NCI-H2107 treated with DMSO at 0.1 percent for 48 hours (cell line): ENCODE results near the gene DOCK1.

Experiments
- DNase-seq: peaks from one replicate; lab custom pipeline; 2025; ENCODE audit not compliant: unreplicated experiment; lab: John Stamatoyannopoulos, UW

Gene DOCK1

DNA sequence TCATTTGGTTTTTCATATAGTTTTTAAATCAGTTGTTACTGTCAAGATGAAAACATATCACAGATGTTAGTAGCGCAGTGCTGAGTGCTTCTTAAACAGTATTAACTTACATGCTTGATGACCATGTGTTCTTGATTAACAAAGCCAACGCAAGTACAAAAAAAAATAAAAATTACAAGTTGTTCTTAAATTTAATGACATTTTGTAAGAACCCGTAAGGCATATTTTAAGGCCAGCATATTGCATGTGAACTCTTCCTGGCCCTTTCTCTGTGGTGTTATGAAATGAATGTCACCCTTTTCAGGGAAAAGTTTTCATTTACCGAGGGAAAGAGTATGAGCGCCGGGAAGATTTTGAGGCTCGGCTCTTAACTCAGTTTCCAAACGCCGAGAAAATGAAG is 503.5 kb downstream of the DOCK1 start:
- DNase-seq, result no peak

DNA sequence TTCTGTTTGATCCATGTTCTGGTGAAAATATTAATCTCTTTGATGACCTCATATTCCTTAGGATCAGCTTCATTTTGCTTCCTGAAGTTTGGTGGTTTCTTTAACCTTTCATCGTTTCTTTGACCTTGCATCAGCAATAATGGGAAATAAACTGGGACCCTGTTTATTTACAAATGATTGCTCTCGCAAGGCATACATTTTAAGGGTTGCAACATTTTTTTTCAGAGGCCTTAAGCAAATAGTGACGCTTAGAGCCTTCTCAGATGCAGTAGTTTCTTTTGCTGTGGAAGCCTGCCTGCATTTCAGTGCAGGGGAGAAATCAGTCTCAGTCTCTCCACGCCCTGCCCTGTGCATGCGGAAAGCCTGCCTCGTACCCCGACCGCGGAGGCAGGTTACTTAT is 504.8 kb downstream of the DOCK1 start:
- DNase-seq, result no peak

DNA sequence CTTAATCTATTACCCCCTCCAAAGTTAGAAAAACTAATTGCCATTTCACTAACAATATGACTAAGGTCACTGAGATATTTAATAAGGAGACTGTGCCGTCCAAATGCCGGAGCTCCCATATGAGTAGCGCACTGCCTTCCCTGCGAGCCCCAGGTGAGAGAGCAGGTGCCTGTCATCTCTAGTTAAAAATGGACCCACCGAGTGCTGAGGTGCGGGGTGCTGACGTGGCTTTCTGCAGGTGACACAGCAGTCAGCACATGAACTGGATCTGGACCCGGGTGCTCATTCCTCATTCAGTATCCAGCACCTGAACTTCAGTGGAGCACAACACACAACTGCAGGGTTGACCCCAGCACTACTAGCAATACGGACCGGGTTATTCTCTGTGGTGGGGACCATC is 505.8 kb downstream of the DOCK1 start:
- DNase-seq, result no peak

DNA sequence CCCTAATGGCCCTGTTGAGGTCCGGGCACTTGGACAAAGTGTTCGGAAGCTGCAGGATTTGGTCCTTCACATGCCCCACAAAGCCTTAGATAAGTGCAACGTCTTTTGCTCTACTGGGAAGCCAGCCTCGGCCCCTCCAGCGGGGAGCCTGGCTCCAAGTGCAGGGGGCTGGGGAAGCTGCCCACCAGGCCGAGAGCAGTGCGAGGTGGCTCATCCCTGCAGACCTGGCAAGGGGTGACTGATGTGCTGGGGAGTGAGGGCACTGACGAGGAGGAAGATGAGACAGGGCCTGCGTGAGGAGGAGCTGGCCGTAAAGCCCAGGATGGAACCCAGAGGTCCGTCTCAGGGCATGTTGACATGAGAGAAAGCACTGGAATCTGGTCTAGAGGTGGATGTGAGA is 508.1 kb downstream of the DOCK1 start:
- DNase-seq, result no peak

DNA sequence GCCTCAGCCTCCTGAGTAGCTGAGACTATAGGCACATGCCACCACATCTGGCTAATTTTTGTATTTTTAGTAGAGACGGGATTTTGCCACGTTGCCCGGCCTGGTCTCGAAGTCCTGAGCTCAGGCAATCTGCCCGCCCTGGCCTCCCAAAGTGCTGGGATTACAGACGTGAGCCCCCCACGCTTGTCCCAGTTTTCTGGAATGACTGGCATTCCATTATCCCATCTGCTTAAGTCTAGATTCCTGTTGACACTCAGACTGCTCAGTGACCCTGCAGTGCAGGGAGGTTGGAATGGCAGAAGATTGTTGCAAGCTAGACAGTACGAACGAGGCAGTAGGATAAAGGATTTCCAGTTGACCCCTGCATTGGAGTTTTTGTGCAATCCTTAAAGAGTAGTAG is 508.8 kb downstream of the DOCK1 start:
- no peak for DNase-seq

DNA sequence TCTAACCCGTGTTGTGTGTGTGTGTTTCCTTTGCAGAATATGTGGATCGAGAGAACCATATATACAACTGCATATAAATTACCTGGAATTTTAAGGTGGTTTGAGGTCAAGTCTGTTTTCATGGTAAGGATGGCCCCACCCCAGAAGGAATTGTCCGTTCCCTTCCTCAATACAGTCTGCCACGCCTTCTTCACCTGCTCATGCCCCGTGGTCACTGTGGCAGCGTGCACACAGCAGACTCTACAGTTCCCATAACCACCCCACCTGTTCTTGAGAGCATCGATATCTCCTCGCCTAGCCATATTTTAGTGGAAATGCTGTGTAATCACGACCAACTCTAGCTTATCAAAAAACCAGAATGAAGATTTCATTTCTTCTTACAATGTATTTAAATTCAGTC is 509.9 kb downstream of the DOCK1 start:
- no peak for DNase-seq

DNA sequence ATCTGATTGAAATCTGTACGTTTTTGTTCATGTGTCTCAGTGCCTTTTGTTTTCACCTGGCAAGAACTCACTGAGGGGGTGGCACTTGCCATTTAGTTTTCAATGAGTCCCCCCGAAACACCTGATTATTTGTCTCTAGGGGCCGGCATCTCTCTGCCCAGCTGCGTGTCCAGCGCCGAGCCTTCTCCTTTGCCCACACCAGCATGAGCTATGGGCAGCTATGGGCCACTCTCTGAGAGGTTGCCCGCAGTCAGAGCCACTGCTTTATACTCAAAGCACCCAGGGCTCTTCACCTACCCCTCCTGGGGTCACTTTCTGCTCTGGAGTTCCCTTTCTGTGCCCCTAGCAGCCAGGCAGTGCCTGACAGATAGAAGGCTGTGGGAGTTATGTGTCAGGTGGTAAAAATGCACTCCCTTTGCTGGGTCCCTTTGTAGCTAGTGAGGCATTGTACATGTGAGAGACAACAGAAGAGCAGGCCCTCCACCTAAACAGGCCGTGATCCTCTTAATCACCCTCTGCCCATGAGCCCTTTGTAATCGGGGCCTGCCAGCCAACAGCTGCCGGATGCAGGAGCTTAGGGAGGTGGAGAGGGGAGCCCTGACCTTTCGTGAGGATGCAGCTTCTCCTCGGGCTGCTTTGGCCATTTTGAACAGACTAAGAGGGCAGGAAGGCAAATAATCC is 510.8 kb downstream of the DOCK1 start:
- DNase-seq, result no peak

DNA sequence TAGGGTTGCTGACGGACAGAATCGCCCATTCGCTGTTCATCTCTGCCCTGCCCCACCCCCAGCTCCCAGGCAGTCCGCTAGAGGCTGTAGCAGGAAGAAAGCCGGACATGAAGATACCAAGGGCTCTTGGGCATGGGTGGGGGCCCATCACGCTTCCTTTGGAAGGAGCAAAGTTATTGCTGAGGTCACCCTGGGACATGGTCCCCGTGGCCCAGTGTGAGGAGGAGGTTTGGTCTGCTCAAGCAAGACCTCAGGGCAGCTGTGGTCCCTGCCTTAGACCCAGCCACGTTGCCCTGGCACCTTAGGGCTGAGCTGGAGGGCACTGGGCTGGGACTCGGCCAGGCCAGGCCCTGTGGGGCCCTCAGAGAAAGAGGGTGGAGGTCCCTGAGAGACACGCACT is 511.8 kb downstream of the DOCK1 start:
- DNase-seq, result no peak

DNA sequence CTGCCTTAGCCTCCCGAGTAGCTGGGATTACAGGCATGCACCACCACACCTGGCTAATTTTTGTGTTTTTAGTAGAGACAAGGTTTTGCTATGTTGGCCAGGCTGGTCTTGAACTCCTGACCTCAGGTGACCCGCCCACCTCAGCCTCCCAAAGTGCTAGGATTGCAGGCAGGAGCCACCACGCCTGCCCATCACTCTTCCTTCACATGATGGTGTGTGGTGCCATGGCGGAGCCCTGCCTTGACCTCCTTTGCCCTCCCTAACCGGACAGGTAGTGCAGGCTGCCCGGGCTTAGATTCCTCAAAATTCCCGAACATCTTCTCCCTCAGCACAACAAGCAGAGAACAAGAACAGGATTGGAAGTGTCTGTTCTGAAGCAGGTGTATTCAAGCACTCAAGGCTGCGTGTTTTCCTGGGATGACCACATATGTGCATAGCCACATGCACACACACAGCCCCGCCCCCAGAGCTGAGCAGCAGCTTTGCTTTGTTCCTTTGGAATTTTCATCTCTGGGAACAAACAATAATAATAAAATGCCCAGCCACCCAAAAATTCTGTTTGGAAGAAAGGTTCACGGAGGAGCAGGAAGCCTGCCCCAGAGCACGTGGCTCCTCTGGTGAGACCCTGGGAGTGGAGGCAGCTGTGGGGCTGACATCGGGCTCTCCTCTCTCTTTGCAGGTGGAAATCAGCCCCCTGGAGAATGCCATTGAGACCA is 512.6 kb downstream of the DOCK1 start:
- DNase-seq, result no peak

DNA sequence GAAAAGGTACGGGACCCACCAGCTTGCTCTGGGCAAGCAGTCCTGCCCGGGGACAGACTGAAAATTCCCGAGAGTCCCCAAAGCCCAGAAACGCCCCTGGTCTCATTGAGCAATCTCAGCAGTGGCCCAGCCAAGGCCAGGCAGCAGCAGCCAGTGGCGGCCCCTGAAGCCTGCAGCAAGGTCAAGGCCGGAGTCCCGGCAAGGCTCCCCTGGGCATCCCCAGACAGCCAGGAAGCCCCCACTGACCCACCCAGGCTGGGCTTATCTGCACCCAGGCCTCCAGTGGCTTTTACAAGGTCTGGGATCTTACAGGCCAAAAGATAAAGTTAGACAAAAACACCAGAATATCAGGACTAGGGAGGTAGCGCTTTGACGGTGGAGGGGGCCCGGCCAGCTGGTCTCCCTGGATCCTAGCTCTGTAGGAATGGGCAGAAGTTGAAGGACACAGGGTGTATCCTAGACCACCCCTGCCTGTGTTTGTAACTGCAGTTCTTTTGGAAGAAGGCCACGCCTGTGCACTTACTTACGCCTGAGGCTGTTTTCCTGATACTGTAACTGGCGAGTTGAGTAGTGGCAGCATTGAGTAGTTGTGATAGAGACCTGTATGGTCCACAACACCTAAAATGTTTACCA is 513.4 kb downstream of the DOCK1 start:
- no peak for DNase-seq

DNA sequence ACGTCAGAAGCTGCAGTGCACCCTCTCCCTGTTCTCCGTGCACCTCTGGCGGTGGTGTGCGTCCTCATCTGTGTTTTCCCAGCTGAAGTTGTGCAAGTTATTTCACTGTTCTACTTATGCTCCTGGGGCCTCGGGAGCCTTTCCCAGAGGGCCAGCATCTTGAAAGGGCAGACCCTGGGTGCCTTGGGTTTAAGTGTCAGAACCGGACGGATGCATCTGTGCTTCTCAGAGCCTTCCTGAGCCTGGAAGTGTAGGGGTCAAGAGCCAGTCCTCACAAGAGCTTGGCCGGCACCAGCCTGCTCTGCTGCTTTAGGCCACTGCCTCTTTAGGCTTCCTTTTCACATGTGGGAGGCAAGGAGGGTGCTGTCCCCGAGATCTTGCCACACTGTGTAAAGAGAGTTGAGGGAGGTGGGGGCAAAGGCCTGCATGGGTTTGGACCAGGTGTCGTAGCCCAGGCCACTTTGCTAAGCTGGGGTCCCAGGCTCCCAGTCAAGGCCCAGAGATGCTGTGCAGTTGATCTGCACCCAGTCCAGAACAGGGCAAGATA is 515.0 kb downstream of the DOCK1 start:
- no peak for DNase-seq

DNA sequence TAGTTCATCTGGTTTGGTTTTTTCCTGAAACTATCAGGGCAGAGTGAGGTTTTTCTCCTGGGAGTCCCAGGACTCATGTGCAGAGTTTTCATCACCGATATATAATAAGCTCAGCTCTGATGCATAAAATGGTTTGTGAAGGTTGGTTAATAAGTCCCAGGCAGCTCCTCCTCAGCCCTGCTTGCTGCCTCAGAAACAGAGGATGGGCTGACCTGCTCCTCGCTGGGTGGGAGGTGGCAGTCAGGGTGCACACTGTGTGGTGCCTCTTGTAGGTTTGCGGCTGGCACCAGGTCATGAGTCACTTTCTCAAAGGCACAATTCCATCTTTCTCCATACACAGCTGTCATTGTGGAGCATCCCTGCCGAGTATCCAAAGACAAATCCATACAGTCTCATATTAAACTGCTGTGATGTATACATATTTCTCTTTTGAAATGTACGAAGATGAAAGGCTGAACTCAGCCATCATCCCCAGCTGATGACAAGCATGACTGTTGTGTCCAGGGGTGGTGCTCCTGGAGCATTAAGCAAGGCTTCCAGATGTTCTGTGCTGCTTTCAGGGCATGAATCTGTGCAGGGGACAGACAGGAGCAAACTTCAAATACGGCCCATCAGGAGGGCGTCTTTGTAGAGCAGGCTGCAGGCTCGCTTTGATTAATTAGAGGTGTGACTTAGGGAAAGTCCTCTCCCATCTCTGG is 518.1 kb downstream of the DOCK1 start:
- DNase-seq, result no peak

DNA sequence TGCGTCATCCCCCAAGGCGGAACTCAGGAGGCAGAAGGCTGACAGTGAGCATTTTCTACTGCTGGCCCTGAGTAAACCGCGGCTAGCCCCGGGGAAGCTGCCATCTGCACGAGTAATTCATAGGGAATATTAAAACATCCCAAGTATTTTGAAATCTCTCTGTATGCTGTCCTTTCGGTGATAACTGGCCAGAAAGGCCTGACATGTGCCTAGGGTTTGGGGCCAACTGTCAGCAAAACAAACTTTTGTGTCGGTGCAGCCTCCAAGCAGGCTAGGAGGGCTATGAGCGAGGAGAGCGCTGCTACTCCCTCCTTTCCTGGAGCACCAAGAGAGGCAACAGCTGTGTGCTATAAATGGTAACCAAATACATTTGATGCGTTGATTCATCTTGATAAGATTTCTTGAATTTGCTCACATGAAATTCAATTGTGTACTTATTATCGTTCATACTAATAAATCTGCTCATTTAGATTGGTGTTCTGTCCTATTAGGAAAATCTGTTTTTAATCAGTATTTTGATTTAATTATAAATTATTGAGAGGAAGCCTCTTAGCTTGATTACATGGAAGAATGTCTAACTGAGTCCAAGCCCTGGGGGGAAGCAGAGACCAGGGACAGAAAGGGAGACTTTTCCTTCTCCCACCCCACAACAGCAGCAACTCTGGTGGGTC is 519.5 kb downstream of the DOCK1 start:
- no peak for DNase-seq

DNA sequence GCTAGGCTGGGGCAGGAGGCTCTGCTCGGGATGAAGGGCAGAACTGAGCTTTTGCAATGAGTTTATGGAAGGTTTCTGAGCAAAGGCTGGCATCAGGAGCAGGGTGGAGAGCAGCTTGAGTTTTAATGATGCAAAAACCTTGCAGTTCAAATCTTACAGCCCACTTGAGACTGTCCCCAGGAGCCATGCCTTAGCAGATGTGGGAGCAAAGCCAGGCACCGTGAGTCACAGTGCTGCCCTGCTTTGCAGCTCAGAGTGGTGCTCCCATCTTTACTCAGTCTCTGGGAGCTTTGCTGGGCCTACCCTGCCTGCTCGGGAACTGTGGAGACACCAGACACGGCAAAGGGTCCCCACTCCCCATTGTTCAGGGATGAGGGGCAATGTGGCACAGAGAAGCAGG is 521.5 kb downstream of the DOCK1 start:
- DNase-seq, result no peak

DNA sequence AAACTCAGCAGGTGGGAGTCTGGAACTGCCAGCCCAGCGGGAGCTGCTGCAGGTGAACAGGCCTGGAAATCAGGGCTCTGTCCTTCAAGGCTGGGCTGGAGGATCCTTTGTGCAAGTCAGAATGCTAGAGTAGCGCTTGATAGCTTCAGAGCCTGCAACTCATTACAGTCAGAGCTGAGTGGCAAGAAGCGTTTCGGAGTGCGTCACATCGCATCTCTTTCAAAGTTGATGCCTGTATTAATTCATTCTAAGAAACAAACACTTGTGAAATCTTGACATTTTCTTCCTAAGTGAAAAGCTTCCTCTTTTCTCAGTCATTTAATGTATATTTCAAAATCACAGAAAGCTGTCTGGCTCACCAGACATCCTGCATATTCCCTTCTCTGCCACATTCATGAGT is 522.7 kb downstream of the DOCK1 start:
- DNase-seq, result no peak

DNA sequence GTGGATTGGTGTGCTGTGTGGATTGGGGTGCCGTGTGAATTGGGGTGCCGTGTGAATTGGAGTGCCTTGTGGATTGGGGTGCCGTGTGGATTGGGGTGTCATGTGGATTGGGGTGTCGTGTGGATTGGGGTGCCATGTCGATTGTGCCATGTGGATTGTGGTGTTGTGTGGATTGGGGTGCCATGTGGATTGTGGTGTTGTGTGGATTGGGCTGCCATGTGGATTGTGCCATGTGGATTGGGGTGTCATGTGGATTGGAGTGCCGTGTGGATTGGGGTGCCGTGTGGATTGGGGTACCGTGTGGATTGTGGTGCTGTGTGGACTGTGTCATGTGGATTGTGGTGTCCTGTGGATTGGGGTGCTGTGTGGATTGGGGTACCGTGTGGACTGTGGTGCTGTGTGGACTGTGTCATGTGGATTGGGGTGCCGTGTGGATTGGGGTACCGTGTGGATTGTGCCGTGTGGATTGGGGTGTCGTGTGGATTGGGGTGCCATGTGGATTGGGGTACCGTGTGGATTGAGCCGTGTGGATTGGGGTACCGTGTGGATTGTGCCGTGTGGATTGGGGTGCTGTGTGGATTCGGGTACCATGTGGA is 523.3 kb downstream of the DOCK1 start:
- DNase-seq, result no peak

DNA sequence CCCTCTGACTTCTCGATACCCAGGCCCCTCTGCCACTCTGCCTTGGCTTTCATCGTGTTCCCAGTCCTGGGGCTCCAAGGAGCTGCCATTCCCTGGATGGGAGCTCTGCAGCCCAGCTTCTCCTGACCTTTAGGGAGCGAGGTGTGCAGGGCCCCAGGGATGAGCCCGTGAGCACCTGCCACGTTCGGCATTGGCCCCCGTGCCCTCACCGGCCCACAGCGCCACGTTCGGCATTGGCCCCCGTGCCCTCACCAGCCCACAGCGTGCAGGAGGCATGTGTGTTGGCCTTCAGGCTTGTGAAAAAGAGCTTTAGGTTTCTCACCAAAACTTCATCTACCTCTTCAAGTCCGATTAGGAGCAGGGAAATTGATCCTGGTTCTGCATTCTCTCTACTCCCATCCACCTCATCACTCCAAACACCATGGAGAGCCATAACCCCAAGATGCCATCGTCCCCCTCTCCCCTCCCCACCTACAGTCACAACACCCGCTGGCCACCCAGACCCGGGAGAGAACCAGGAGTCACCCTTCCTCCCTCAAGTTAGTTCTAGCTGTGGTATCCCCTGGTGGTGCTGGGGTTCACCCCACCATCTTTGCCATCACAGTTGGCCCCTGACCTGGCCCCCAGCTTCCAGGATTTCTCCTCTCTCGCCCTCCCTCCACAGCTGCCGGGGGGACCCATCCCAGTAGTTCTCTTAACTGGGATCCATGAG is 524.5 kb downstream of the DOCK1 start:
- DNase-seq, result no peak

DNA sequence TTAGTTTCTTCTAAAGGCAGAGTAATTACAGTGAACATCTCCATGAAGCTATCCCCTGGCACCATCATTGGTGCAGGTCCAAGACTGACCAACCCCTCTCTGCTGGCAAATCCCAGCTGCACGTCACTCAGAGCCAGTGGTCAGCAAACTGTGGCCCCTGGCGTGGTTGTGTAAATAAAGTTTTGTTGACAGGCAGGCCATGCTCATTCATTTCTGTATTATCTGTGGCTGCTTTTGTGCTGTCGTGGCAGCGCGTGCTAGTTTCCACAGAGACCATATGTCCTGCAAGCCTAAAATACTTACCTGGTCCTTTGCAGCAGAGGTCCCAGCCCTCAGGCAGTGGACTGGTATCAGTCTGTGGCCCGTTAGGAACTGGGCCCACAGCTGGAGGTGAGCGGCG is 526.3 kb downstream of the DOCK1 start:
- no peak for DNase-seq

DNA sequence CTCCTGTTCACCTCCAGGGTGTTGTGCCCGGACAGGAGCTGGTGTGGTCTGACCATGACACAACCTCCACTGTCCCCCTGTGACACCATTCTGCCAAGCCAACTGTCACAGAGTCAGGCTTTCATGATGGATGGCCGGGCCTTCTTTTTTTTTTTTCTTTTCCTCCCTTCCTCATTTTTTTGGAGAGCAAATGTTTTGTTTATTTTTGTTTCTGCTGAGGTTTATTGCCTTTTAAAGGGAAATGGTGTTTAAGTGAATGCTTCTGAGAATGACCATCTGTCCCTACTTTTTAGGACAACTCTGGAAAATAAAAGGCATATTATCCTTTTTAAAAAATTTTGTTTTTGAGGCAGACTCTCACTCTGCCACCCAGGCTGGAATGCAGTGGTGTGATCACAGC is 528.8 kb downstream of the DOCK1 start:
- DNase-seq, result no peak

DNA sequence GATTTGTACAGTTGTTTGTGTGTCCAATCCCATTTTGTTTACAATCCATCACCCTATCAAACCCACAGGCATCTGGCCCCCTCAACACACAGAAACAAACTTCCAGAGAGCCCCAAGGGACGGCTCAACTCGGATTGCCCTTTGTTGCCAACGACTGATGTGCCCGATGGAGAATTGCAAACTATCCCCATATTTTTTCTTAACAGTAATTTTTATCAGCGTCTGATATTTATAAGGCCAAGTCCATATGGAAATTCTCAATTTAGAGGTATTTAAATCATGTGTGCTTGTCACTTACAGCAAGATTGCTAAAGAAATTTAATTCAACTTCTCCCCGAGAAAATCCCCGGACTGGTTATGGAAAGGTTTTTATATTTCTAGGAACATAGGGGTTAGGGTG is 530.0 kb downstream of the DOCK1 start:
- no peak for DNase-seq
